Mesendoderm (in vitro differentiated cells): ENCODE data around the gene ELK1.

Experiments
- DNase-seq: peaks from one replicate; pipeline ENCODE4 v3.0.0; 2013
- H2AK5ac ChIP-seq: 2 replicates; pipeline ENCODE4 v1.6.1; 2013; ENCODE audit warnings: low read length, inconsistent platforms
- H2BK120ac ChIP-seq: 2 replicates; pipeline ENCODE4 v1.6.1; 2013; ENCODE audit warnings: low read depth, mild to moderate bottlenecking, low read length, moderate library complexity, mixed read lengths
- H2BK15ac ChIP-seq: replicated peaks from 2 replicates; pipeline ENCODE4 v1.6.1; 2013; ENCODE audit warnings: low read depth, mild to moderate bottlenecking, moderate library complexity
- H2BK5ac ChIP-seq: 2 replicates; pipeline ENCODE4 v1.6.1; 2013; ENCODE audit warnings: low read length, inconsistent platforms
- H3K18ac ChIP-seq: 2 replicates; pipeline ENCODE4 v1.6.1; 2013; ENCODE audit warnings: mild to moderate bottlenecking, low read length, mixed read lengths
- H3K23ac ChIP-seq: one replicate; pipeline ENCODE4 v1.6.1; 2013; ENCODE audit warnings: low read length
- H3K27ac ChIP-seq: 2 replicates; pipeline ENCODE4 v1.5.1; 2013; ENCODE audit warnings: low read depth, mild to moderate bottlenecking, inconsistent platforms, low read length, moderate library complexity
- H3K27me3 ChIP-seq: 2 replicates; pipeline ENCODE4 v1.6.1; 2013; ENCODE audit warnings: low read length, control low read depth, mild to moderate bottlenecking, inconsistent platforms; ENCODE audit not compliant: insufficient read depth, poor library complexity
- H3K36me3 ChIP-seq: 2 replicates; pipeline ENCODE4 v1.6.1; 2013; ENCODE audit warnings: low read length, inconsistent platforms; ENCODE audit not compliant: control insufficient read depth, insufficient read depth
- H3K4ac ChIP-seq: one replicate; pipeline ENCODE4 v1.6.1; 2013; ENCODE audit warnings: low read depth, mild to moderate bottlenecking, low read length, moderate library complexity
- H3K4me1 ChIP-seq: 2 replicates; pipeline ENCODE4 v1.6.1; 2013; ENCODE audit warnings: low read depth, low read length, inconsistent platforms; ENCODE audit not compliant: control insufficient read depth
- H3K4me2 ChIP-seq: 2 replicates; pipeline ENCODE4 v1.6.1; 2013; ENCODE audit warnings: low read length
- H3K4me3 ChIP-seq: 2 replicates; pipeline ENCODE4 v1.5.1; 2013; ENCODE audit warnings: mild to moderate bottlenecking, low read length
- H3K56ac ChIP-seq: one replicate; pipeline ENCODE4 v1.6.1; 2013; ENCODE audit warnings: low read length
- H3K79me1 ChIP-seq: 2 replicates; pipeline ENCODE4 v1.6.1; 2013; ENCODE audit warnings: low read length, inconsistent platforms
- H3K79me2 ChIP-seq: 2 replicates; pipeline ENCODE4 v1.6.1; 2013; ENCODE audit warnings: mild to moderate bottlenecking, low read length; ENCODE audit not compliant: control insufficient read depth, insufficient read depth
- H3K9ac ChIP-seq: 2 replicates; pipeline ENCODE4 v1.6.1; 2013; ENCODE audit warnings: low read length, inconsistent platforms
- H4K5ac ChIP-seq: one replicate; pipeline ENCODE4 v1.6.1; 2013; ENCODE audit warnings: low read length
- H4K8ac ChIP-seq: one replicate; pipeline ENCODE4 v1.6.1; 2013; ENCODE audit warnings: low read depth, mild to moderate bottlenecking, control low read depth, low read length, moderate library complexity
- WGBS: extraction: QIAGEN DNeasy Blood & Tissue Kit; methylation state at CpG from one replicate; pipeline ENCODE4 v1.1.7; 2013; ENCODE audit warnings: low lambda C conversion rate, missing lambda C conversion rate; ENCODE audit not compliant: insufficient coverage; ENCODE audit errors: extremely low coverage; 5-methylcytosine and 5-hydroxymethylcytosine counted together

Gene ELK1

DNA sequence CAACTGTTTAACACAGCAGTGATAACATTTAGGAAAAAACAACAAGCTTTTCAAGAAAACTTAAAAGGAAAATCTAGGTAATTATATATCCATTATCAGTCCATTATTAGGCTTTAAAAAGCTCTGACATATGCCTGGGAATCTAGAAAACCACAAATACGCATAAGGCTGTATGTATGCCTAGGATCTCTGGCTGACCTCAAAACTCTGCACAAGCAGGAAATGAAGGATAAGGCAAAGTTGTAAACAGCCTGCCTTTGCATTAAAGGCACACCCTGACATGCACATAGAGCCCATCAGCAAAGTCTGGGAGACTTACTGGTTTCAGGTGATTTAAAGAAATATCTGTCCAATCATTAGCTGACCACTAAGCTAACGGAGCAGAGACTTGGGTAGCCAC, 54.1 kb downstream of the ELK1 start:
- WGBS: no CpG with 5 or more reads among the region's 2 CpGs
- no peak overlapping the region for H2BK15ac ChIP-seq

DNA sequence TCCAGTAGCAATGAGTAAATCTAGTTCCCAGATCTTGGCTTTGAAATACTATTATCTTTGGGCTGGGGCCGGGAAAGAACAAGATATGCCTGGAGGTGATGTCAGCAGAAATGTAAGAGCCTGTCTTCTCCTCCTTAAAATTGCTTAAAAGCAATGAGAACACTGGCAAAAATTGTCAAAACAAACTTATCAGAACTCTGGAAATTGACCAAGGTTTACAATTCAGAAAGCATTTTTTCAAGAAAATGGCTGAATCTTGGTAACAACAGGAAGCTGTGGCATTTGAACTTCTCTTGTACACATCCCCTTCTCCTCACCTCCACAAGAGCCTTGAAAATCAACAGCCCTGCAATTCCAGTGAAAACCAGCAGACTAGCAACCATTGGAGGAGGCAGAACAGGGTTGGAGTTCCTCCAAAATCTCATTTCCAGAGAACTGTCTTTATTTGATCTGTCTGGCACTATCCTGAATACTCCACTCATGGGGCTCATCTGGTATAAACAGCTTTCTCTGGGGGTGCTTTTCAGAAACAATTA, 54.6 kb downstream of the ELK1 start:
- Histone ChIP-seq H2BK120ac (no peak overlapping the region), H4K8ac (no peak overlapping the region), H3K4me1 (no peaks in the 10 kb centered on the region), H3K27me3 (no peaks in the 10 kb centered on the region), H3K9ac (no peak overlapping the region), H2AK5ac (no peak overlapping the region), H4K5ac (no peak overlapping the region), H3K4me2 (no peak overlapping the region), H3K4me3 (no peak overlapping the region), H2BK5ac (no peak overlapping the region), H3K79me2 (no peaks in the 10 kb centered on the region), H3K4ac (no peak overlapping the region), H2BK15ac (no peak overlapping the region), H3K18ac (no peak overlapping the region), H3K27ac (no peak overlapping the region), H3K36me3 (no peaks in the 10 kb centered on the region), H3K56ac (no peak overlapping the region), H3K23ac (no peak overlapping the region), H3K79me1 (no peaks in the 10 kb centered on the region)
- no CpG with 5 or more reads among the region's 1 CpG for WGBS
- DNase-seq: no peak

More for the DNA sequence above, 54.1 kb downstream of the ELK1 start:
- Histone ChIP-seq H3K9ac (no peak overlapping the region), H2BK5ac (no peak overlapping the region), H2BK120ac (no peak overlapping the region), H3K4me1 (no peaks in the 10 kb centered on the region), H3K27ac (no peak overlapping the region), H4K5ac (no peak overlapping the region), H2AK5ac (no peak overlapping the region), H3K36me3 (no peaks in the 10 kb centered on the region), H3K56ac (no peak overlapping the region), H3K4me2 (no peak overlapping the region), H3K79me2 (no peaks in the 10 kb centered on the region), H3K79me1 (no peaks in the 10 kb centered on the region), H3K4me3 (no peak overlapping the region), H3K4ac (no peak overlapping the region), H3K23ac (no peak overlapping the region), H4K8ac (no peak overlapping the region), H3K18ac (no peak overlapping the region), H3K27me3 (no peaks in the 10 kb centered on the region)
- DNase-seq: no peak

DNA sequence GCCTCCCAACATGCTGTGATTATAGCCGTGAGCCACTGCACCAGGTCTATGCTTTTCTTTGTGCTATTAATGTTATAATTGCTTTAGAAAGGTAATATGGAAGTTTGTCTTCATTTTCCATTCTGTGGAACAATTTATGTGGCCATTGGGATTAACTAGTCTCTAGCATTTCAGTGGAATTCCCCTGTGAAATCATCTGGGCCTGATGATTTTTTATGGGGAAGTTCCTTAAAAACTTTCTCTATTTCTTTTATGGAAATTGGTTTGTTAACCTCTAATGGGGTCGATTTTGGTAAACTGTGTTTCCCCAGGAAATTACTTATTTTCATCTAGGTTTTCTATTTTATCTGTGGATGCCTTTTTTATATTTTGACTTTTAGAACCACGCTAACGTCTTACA, 56.8 kb downstream of the ELK1 start:
- no peaks in the 10 kb centered on the region for H3K79me2 ChIP-seq
- H3K18ac ChIP-seq: no peak overlapping the region
- H3K4me1 ChIP-seq: no peaks in the 10 kb centered on the region
- WGBS: no CpG with 5 or more reads among the region's 4 CpGs
- H3K27me3 ChIP-seq: no peaks in the 10 kb centered on the region
- H3K4me2 ChIP-seq: no peak overlapping the region
- H2BK5ac ChIP-seq: no peak overlapping the region
- H2AK5ac ChIP-seq: no peak overlapping the region
- H3K79me1 ChIP-seq: no peaks in the 10 kb centered on the region
- H3K9ac ChIP-seq: no peak overlapping the region
- no peak overlapping the region for H3K27ac ChIP-seq
- H4K8ac ChIP-seq: no peak overlapping the region
- no peak overlapping the region for H4K5ac ChIP-seq
- H3K4ac ChIP-seq: no peak overlapping the region
- H2BK120ac ChIP-seq: no peak overlapping the region
- no peaks in the 10 kb centered on the region for H3K36me3 ChIP-seq
- no peak overlapping the region for H2BK15ac ChIP-seq
- no peak overlapping the region for H3K23ac ChIP-seq
- H3K4me3 ChIP-seq: no peak overlapping the region
- no peak overlapping the region for H3K56ac ChIP-seq
- DNase-seq: no peak

GRCh38 chrX:47590984-47591383, 59.4 kb downstream of the ELK1 start:
- no peak for DNase-seq
- no peak overlapping the region for H2BK15ac ChIP-seq
- no peaks in the 10 kb centered on the region for H3K79me1 ChIP-seq
- H2BK120ac ChIP-seq: no peak overlapping the region
- no peaks in the 10 kb centered on the region for H3K79me2 ChIP-seq
- no peaks in the 10 kb centered on the region for H3K27me3 ChIP-seq
- no peak overlapping the region for H3K18ac ChIP-seq
- no peak overlapping the region for H3K9ac ChIP-seq
- no peak overlapping the region for H3K27ac ChIP-seq
- H3K36me3 ChIP-seq: no peaks in the 10 kb centered on the region
- H2AK5ac ChIP-seq: no peak overlapping the region
- H3K4ac ChIP-seq: no peak overlapping the region
- H3K4me2 ChIP-seq: no peak overlapping the region
- no peak overlapping the region for H2BK5ac ChIP-seq
- H3K4me3 ChIP-seq: no peak overlapping the region
- no peak overlapping the region for H3K23ac ChIP-seq
- no peak overlapping the region for H4K8ac ChIP-seq
- H3K4me1 ChIP-seq: no peaks in the 10 kb centered on the region
- no peak overlapping the region for H4K5ac ChIP-seq
- no CpG with 5 or more reads among the region's 5 CpGs for WGBS
- no peak overlapping the region for H3K56ac ChIP-seq

- Histone ChIP-seq H3K27me3 (no peaks in the 10 kb centered on the region), H3K79me1 (no peaks in the 10 kb centered on the region), H3K36me3 (no peaks in the 10 kb centered on the region), H3K4me1 (no peaks in the 10 kb centered on the region), H2BK15ac (no peak overlapping the region), H2BK120ac (no peak overlapping the region), H3K4me2 (no peak overlapping the region), H3K4me3 (no peak overlapping the region), H4K5ac (no peak overlapping the region), H3K4ac (no peak overlapping the region), H3K79me2 (no peaks in the 10 kb centered on the region), H3K56ac (no peak overlapping the region), H3K9ac (no peak overlapping the region), H2AK5ac (no peak overlapping the region), H2BK5ac (no peak overlapping the region), H3K27ac (no peak overlapping the region), H3K18ac (no peak overlapping the region), H3K23ac (no peak overlapping the region), H4K8ac (no peak overlapping the region)
- DNase-seq: no peak
- WGBS: no CpG with 5 or more reads among the region's 16 CpGs
Measured at GRCh38 chrX:47587906-47588735, 62.2 kb downstream of the ELK1 start.
